Measurements from ENCODE around the gene DOCK2. TPM values are rescaled to one million over a fixed set of nuclear protein-coding genes. Genes with fewer than 3 reads are reported as not detected.

Gene DOCK2
- total and polyA plus RNA-seq, 2 of the 8 experiments (the other 6 are each of a cell fraction or from before 2014, with no cell fraction given), result 3.9 to 5.7 TPM

DNA sequence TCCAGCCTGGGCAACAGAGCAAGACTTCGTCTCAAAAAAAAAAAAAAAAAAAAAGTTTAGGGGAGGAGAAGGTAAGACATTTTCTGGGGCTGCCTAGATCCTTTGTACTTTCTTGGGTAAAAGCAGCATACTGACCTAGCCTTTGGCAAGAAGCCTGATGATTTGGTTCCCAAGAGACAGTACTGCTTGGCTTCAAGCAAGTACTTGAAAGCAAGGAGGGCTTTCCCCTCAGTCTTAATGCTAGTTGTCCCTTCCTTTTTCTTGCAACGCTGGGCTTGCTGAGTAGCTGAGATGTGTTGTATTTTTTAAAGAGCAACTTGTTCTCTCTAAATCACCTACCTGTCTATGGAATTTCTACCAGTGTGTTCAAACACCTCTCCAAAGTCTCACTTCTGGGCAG is 267.0 kb downstream of the DOCK2 start:
- Histone ChIP-seq H2BK20ac (ENCODE audit: low read length) (no peak overlapping the region), H3K14ac (ENCODE audit: insufficient read length) (no peak overlapping the region), H2BK15ac (ENCODE audit: low read length) (no peak overlapping the region), H3K79me2 (ENCODE audit: control insufficient read depth in 1 of 2, insufficient read depth in 2 of 2, low read length in 2 of 2) (no peaks in the 10 kb centered on the region), H3K36me3 (ENCODE audit: control insufficient read depth in 2 of 4, insufficient read depth in 4 of 4, low read length in 3 of 4) (no peaks in the 10 kb centered on the region), H3K27ac (ENCODE audit: low read depth, low read length) (no peak overlapping the region), H2AK5ac (ENCODE audit: low read depth, low read length) (no peak overlapping the region), H3K23me2 (ENCODE audit: low read depth, low read length) (no peaks in the 10 kb centered on the region), H2BK5ac (ENCODE audit: low read depth, low read length) (no peak overlapping the region), H3K9ac (replicated peaks in 1 of 4; ENCODE audit: extremely low read depth in 1 of 4, low read depth in 3 of 4, low read length in 3 of 4) (no peak overlapping the region), H3K4me2 (ENCODE audit: insufficient read depth in 1 of 2, low read depth in 2 of 2, low read length in 2 of 2) (no peak overlapping the region), H4K20me1 (replicated peaks in 1 of 2; ENCODE audit: control insufficient read depth in 1 of 2, insufficient read depth in 2 of 2, low read length in 2 of 2) (no peaks in the 10 kb centered on the region), H3K18ac (ENCODE audit: extremely low read depth, low read length) (no peak overlapping the region), H3K79me1 (ENCODE audit: low read depth, low read length) (no peaks in the 10 kb centered on the region), H2BK12ac (ENCODE audit: low read depth, low read length) (no peak overlapping the region), H3K9me3 (ENCODE audit: insufficient read depth in 2 of 2, low read depth in 1 of 2, low read length in 1 of 2) (no peaks in the 10 kb centered on the region), H2BK120ac (replicated peaks; ENCODE audit: low read depth, low read length) (no peak overlapping the region), H3K56ac (replicated peaks; ENCODE audit: insufficient read length, low read depth, low read length) (no peak overlapping the region), H2AFZ (ENCODE audit: low read length) (no peak overlapping the region), H4K91ac (replicated peaks; ENCODE audit: insufficient read length, low read length) (no peak overlapping the region), H3K23ac (ENCODE audit: insufficient read length) (no peak overlapping the region), H3K4ac (replicated peaks; ENCODE audit: insufficient read length, low read depth, low read length) (no peak overlapping the region), H3K4me1 (replicated peaks in 1 of 4; ENCODE audit: control insufficient read depth in 3 of 4, insufficient read depth in 4 of 4, low read length in 3 of 4) (peaks cover 0 to 6% (median 0%) of the 10 kb centered on the region in 4 experiments; a peak in 1 of 7 replicates), H3K27me3 (replicated peaks in 1 of 4; ENCODE audit: control insufficient read depth in 3 of 4, extremely low read depth in 1 of 4, insufficient read depth in 3 of 4, low read length in 3 of 4) (no peaks in the 10 kb centered on the region), H4K5ac (ENCODE audit: insufficient read length, low read depth, low read length) (no peak overlapping the region), H3K4me3 (ENCODE audit: extremely low read depth in 1 of 4, insufficient read depth in 2 of 4, low read depth in 3 of 4, low read length in 4 of 4) (no peak overlapping the region), H4K8ac (ENCODE audit: extremely low read depth, insufficient read depth, low read length) (no peak overlapping the region)
- ChIA-PET CTCF (ENCODE audit: partially characterized antibody) (interaction anchor here (0.7 to 2.5 kb wide), 7 partner anchors 8 to 292 kb away, joined by 3 to 14 read pairs (median 5); partner anchors contain the start of gene INSYN2B), POLR2A (ENCODE audit: partially characterized antibody) (no interaction called here)
- DNase-seq (ENCODE audit: low read depth in 1 of 2, low spot score in 2 of 2), result no peak
- WGBS, 2 experiments (ENCODE audit: extremely low coverage in 1 of 2, insufficient coverage in 1 of 2, insufficient read length in 1 of 2, insufficient replicate concordance in 2 of 2, low coverage in 1 of 2, low lambda C conversion rate in 2 of 2, missing lambda C conversion rate in 1 of 2), result 89% methylated on average over 1 of the region's 2 CpGs; no CpG with 5 or more reads in 1 of the 2 experiments
- FAIRE-seq, result no peak
- TF ChIP-seq YY1 (IDR thresholded peaks at IDR 0.05; ENCODE audit: low read depth, low read length) (no peak), SIN3A (conservative IDR thresholded peaks at IDR 0.05 in 1 of 2, IDR thresholded peaks at IDR 0.05 in 1 of 2; ENCODE audit: low read depth in 1 of 2, low read length in 2 of 2) (no peak), SUZ12 (IDR thresholded peaks at IDR 0.05; ENCODE audit: low read length) (no peak), RXRA (IDR thresholded peaks at IDR 0.05; ENCODE audit: insufficient read depth, low read depth, low read length) (no peak), CTBP2 (IDR thresholded peaks at IDR 0.05; ENCODE audit: borderline replicate concordance, insufficient read depth, insufficient read length, low read length) (no peak), RAD21 (IDR thresholded peaks at IDR 0.05 in 1 of 2, conservative IDR thresholded peaks at IDR 0.05 in 1 of 2; ENCODE audit: low read depth in 2 of 2, low read length in 2 of 2) (no peak), SP4 (IDR thresholded peaks at IDR 0.05; ENCODE audit: low read length) (no peak), BCL11A (IDR thresholded peaks at IDR 0.05; ENCODE audit: low read depth in 2 of 2, low read length in 2 of 2) (no peak), RFX5 (IDR thresholded peaks at IDR 0.05; ENCODE audit: borderline replicate concordance, low read depth, low read length) (no peak), TBP (IDR thresholded peaks at IDR 0.05; ENCODE audit: low read depth, low read length) (no peak), FOSL1 (IDR thresholded peaks at IDR 0.05; ENCODE audit: insufficient read depth, low read depth, low read length) (no peak), TAF7 (optimal IDR thresholded peaks at IDR 0.05; ENCODE audit: borderline replicate concordance, low read depth, low read length) (no peak), CHD1 (IDR thresholded peaks at IDR 0.05; ENCODE audit: low read depth, low read length) (no peak), CHD2 (IDR thresholded peaks at IDR 0.05; ENCODE audit: low read length) (no peak)
